ENCODE results near the gene PCBD2.

Gene PCBD2

GRCh38 chr5:134932508-134932907 is 27.6 kb downstream of the PCBD2 start:
- no peak for DNase-seq (ENCODE audit: low read depth)
- H3K4me3 ChIP-seq (ENCODE audit: low read depth, low read length): no peak overlapping the region
- TF ChIP-seq CTCF (IDR thresholded peaks at IDR 0.05; ENCODE audit: low read depth, low read length, missing control alignments): no peak

GRCh38 chr5:134934202-134934601 is 29.3 kb downstream of the PCBD2 start:
- TF ChIP-seq CTCF (IDR thresholded peaks at IDR 0.05; ENCODE audit: low read depth, low read length, missing control alignments): no peak
- no peak overlapping the region for H3K4me3 ChIP-seq (ENCODE audit: low read depth, low read length)
- DNase-seq (ENCODE audit: low read depth): no peak

- no peak overlapping the region for H3K4me3 ChIP-seq (ENCODE audit: low read depth, low read length)
- DNase-seq (ENCODE audit: low read depth): no peak
Measured at GRCh38 chr5:134935711-134936602, 31.0 kb downstream of the PCBD2 start.

GRCh38 chr5:134937526-134937925 is 32.6 kb downstream of the PCBD2 start:
- H3K4me3 ChIP-seq (ENCODE audit: low read depth, low read length): no peak overlapping the region
- no peak for TF ChIP-seq CTCF (IDR thresholded peaks at IDR 0.05; ENCODE audit: low read depth, low read length, missing control alignments)
- DNase-seq (ENCODE audit: low read depth): no peak

More at GRCh38 chr5:134935711-134936602, 31.0 kb downstream of the PCBD2 start:
- no peak for TF ChIP-seq CTCF (IDR thresholded peaks at IDR 0.05; ENCODE audit: low read depth, low read length, missing control alignments)

GRCh38 chr5:134938030-134938429 is 33.1 kb downstream of the PCBD2 start:
- DNase-seq (ENCODE audit: low read depth): no peak
- H3K4me3 ChIP-seq (ENCODE audit: low read depth, low read length): no peak overlapping the region
- TF ChIP-seq CTCF (IDR thresholded peaks at IDR 0.05; ENCODE audit: low read depth, low read length, missing control alignments): no peak

- H3K4me3 ChIP-seq (ENCODE audit: low read depth, low read length): no peak overlapping the region
- no peak for TF ChIP-seq CTCF (IDR thresholded peaks at IDR 0.05; ENCODE audit: low read depth, low read length, missing control alignments)
- DNase-seq (ENCODE audit: low read depth): no peak
Measured at GRCh38 chr5:134939500-134939899, 34.6 kb downstream of the PCBD2 start.

- no peak for DNase-seq (ENCODE audit: low read depth)
- no peak for TF ChIP-seq CTCF (IDR thresholded peaks at IDR 0.05; ENCODE audit: low read depth, low read length, missing control alignments)
- H3K4me3 ChIP-seq (ENCODE audit: low read depth, low read length): no peak overlapping the region
Measured at GRCh38 chr5:134943547-134943946, 38.6 kb downstream of the PCBD2 start.
